ENCODE results near the gene FN3K. TPM values are rescaled to one million over a fixed set of nuclear protein-coding genes. Genes with fewer than 3 reads are reported as not detected.
A peak's percentile ranks its signal among the peaks of the same experiment; 100 is the strongest.

The FN3K gene
- total and polyA plus RNA-seq, 2 of the 13 experiments (the other 11 are each of a cell fraction or from before 2014, with no cell fraction given) = 3.5 to 12.2 TPM

GRCh38 chr17:82751571-82752370, 16.4 kb downstream of the FN3K start, which contains the start of gene TBCD (continued):
- 0 out of 2 replicates have a peak, but pooled peaks have one; percentile 69 for TF ChIP-seq GMEB2 (CRISPR knock-in tag; IDR thresholded peaks at IDR 0.05; ENCODE audit: low read depth)
- TF ChIP-seq MEIS2 (CRISPR knock-in tag; IDR thresholded peaks at IDR 0.05) = peak; percentile 28; the same call in 1 of the 2 replicates
- no peak for TF ChIP-seq ZMAT5 (CRISPR knock-in tag; IDR thresholded peaks at IDR 0.05; ENCODE audit: borderline replicate concordance, low read depth)
- no peak for TF ChIP-seq ONECUT2 (CRISPR knock-in tag; IDR thresholded peaks at IDR 0.05)
- TF ChIP-seq HOXD1 (CRISPR knock-in tag; IDR thresholded peaks at IDR 0.05) = peak; percentile 96
- 0 out of 2 replicates have a peak, but pooled peaks have one; percentile 4 for TF ChIP-seq ZNF7 (CRISPR knock-in tag; IDR thresholded peaks at IDR 0.05)
- TF ChIP-seq ZFP82 (CRISPR knock-in tag; IDR thresholded peaks at IDR 0.05; ENCODE audit: borderline replicate concordance) = peak; percentile 98; the same call in 1 of the 2 replicates
- TF ChIP-seq HNF4A (CRISPR knock-in tag; IDR thresholded peaks at IDR 0.05) = peak; percentile 65
- peak; percentile 39; the same call in 1 of the 2 replicates for TF ChIP-seq ZNF362 (CRISPR knock-in tag; IDR thresholded peaks at IDR 0.05; ENCODE audit: borderline replicate concordance)
- TF ChIP-seq BATF2 (CRISPR knock-in tag; IDR thresholded peaks at IDR 0.05) = peak; percentile 96
- TF ChIP-seq ZNF446 (CRISPR knock-in tag; IDR thresholded peaks at IDR 0.05) = peak; percentile 64; the same call in 1 of the 2 replicates
- peak; percentile 88 for TF ChIP-seq ZNF574 (CRISPR knock-in tag; IDR thresholded peaks at IDR 0.05)
- TF ChIP-seq IRF9 (CRISPR knock-in tag; IDR thresholded peaks at IDR 0.05; ENCODE audit: borderline replicate concordance) = peak; percentile 89
- no peak for TF ChIP-seq CEBPB (IDR thresholded peaks at IDR 0.05; ENCODE audit: borderline replicate concordance, low read depth, low read length)
- TF ChIP-seq MLLT10 (CRISPR knock-in tag; IDR thresholded peaks at IDR 0.05) = no peak
